Mucosa of gallbladder (tissue), 1 donor: ENCODE data around the gene INPP4B. TPM values are rescaled to one million over a fixed set of nuclear protein-coding genes. Genes with fewer than 3 reads are reported as not detected.

Source experiments
- DNase-seq: peaks from one replicate; pipeline ENCODE4 v3.0.0-alpha.2; 2020; ENCODE audit warnings: low spot score
- total RNA-seq: library from RNA; stranded (reverse); gene quantifications from one replicate; pipeline ENCODE4 v1.2.1, GENCODE V29; 2021
- donor health status: DM: no; HTN: no; CAD: no.

The INPP4B gene
- total RNA-seq, 1 donor from 2014 or later: 16.0 TPM

GRCh38 chr4:142348613-142349021 lies 497.5 kb downstream of the INPP4B start:
- DNase-seq: no peak

- no peak for DNase-seq
Measured at GRCh38 chr4:142347241-142347640, 498.9 kb downstream of the INPP4B start.

- no peak for DNase-seq
Measured at GRCh38 chr4:142345924-142346323, 500.2 kb downstream of the INPP4B start.

- no peak for DNase-seq
Measured at GRCh38 chr4:142341268-142341667, 504.8 kb downstream of the INPP4B start.

- DNase-seq: no peak
Measured at GRCh38 chr4:142339053-142339452, 507.0 kb downstream of the INPP4B start.

GRCh38 chr4:142336251-142336934 lies 509.7 kb downstream of the INPP4B start:
- DNase-seq: no peak

GRCh38 chr4:142334931-142335330 lies 511.2 kb downstream of the INPP4B start:
- no peak for DNase-seq

GRCh38 chr4:142331646-142332045 lies 514.5 kb downstream of the INPP4B start:
- no peak for DNase-seq

- DNase-seq: no peak
Measured at GRCh38 chr4:142331132-142331531, 515.0 kb downstream of the INPP4B start.

- no peak for DNase-seq
Measured at GRCh38 chr4:142330311-142330710, 515.8 kb downstream of the INPP4B start.

GRCh38 chr4:142329313-142329712 lies 516.8 kb downstream of the INPP4B start:
- no peak for DNase-seq

GRCh38 chr4:142326181-142326580 lies 519.9 kb downstream of the INPP4B start:
- no peak for DNase-seq

GRCh38 chr4:142324572-142324971 lies 521.5 kb downstream of the INPP4B start:
- no peak for DNase-seq

GRCh38 chr4:142322996-142323395 lies 523.1 kb downstream of the INPP4B start:
- DNase-seq: no peak

GRCh38 chr4:142318280-142318679 lies 527.8 kb downstream of the INPP4B start:
- DNase-seq: no peak

- no peak for DNase-seq
Measured at GRCh38 chr4:142316913-142317312, 529.2 kb downstream of the INPP4B start.

GRCh38 chr4:142316025-142316424 lies 530.1 kb downstream of the INPP4B start:
- no peak for DNase-seq

GRCh38 chr4:142314686-142315085 lies 531.4 kb downstream of the INPP4B start:
- peak; percentile 58 for DNase-seq

GRCh38 chr4:142314247-142314646 lies 531.9 kb downstream of the INPP4B start:
- DNase-seq: peak; percentile 37

GRCh38 chr4:142312391-142312790 lies 533.7 kb downstream of the INPP4B start:
- no peak for DNase-seq

GRCh38 chr4:142311916-142312315 lies 534.2 kb downstream of the INPP4B start:
- DNase-seq: no peak

GRCh38 chr4:142309772-142310171 lies 536.3 kb downstream of the INPP4B start:
- no peak for DNase-seq

GRCh38 chr4:142307857-142308256 lies 538.2 kb downstream of the INPP4B start:
- no peak for DNase-seq

- no peak for DNase-seq
Measured at GRCh38 chr4:142297313-142297712, 548.8 kb downstream of the INPP4B start.
